GM12874 (cell line): Measurements from ENCODE around the gene CACNA1C.

Source experiments
- TF ChIP-seq, protein P1 (sequence below): IDR thresholded peaks from 2 replicates; pipeline ENCODE4 v1.5.1; 2011; ENCODE audit warnings: low read depth, mild to moderate bottlenecking, control low read depth, low read length, moderate library complexity; ENCODE audit not compliant: insufficient read depth

CACNA1C gene

DNA sequence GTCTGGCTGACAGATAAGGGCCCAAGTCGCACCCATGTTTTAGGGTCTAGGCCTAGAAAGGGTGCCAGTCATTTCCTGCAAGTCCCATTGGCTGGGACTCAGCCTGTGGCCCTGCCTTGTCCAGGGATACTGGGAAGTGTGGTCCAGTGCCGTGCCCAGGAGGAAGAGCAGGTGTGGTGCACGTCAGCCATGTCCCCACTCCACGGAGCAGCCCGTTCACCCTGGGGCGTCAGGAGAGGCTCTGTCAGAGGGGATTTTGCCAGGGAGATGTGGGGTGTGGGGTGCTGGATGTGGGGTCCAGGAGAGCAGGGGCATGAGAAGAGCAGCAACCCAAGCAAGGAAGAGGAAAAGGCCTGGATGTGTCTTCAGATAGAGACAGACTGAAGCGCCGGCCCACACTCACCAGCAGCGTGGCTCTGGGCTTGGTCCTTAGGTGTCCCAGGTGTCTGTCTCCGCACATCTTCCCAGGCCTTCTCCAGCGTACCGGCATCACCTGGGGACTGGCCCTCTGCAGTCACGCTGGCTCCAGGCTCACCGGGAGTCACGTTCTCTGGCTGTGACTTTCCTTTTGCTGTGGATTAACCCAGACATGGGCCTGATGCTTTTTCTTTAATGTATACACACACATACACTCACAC lies 138.2 kb downstream of the CACNA1C start:
- TF ChIP-seq, protein P1, sequence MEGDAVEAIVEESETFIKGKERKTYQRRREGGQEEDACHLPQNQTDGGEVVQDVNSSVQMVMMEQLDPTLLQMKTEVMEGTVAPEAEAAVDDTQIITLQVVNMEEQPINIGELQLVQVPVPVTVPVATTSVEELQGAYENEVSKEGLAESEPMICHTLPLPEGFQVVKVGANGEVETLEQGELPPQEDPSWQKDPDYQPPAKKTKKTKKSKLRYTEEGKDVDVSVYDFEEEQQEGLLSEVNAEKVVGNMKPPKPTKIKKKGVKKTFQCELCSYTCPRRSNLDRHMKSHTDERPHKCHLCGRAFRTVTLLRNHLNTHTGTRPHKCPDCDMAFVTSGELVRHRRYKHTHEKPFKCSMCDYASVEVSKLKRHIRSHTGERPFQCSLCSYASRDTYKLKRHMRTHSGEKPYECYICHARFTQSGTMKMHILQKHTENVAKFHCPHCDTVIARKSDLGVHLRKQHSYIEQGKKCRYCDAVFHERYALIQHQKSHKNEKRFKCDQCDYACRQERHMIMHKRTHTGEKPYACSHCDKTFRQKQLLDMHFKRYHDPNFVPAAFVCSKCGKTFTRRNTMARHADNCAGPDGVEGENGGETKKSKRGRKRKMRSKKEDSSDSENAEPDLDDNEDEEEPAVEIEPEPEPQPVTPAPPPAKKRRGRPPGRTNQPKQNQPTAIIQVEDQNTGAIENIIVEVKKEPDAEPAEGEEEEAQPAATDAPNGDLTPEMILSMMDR: no peak

DNA sequence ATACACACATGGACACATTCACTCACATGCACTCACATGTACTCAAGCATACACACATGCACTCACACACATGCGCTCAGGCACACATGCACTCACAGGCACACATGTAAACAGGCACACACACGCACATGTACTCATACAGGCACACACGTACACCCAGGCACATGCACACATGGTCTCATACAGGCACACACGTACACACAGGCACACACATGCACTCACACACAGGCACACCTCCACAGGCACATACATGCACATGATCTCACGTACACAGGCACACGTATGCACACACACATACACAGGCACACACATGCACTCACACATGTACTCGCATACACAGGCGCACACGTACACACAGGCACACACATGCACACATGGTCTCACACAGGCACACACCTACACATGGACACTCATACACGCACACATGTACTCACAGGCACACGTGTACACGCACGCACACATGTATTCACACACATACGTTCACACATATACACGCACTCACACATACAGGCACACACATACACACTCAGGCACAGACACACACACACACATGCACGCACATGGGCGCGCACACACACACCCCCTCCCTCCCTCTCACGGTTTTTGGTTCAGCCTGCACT lies 138.9 kb downstream of the CACNA1C start:
- TF ChIP-seq, protein P1: no peak

DNA sequence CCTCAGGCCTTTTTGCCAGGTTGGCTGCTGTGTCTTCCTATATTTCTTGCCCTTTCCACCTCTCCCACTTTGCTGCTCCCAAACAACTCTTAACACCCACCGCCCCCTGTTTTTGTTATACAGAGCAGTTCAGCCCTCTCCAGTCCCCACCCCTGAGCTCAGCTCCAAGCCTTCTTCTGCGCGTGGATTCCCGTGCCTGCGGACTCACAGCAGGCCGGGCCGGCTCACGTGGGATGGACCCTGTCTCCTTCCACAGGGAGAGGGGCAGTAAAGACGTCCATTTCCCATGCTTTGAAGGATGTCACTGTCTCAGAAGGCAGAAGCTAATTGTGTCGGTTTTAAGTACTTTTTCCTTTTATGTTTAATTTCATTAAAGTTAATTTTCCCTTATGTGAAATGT lies 139.4 kb downstream of the CACNA1C start:
- TF ChIP-seq, protein P1: no peak

DNA sequence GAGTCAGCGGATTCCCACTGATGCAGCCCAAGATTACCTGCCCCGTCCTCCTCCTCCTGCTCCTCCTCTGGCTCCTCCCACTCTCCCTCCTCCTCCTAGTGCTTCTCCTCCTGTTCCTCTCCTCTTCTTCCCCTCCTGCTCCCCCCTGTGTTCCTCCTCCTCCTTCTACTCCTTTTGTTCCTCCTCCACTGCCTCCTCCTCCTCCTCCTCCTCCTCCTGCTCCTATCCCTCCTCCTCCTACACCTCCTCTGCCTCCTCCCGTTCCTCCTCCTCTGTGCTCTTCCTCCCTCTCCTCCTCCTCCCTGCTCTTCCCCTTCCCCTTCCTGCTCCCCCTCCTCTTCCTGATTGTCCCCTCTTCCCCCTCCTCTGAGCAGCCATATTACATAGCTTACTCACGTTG lies 141.3 kb downstream of the CACNA1C start:
- TF ChIP-seq, protein P1: no peak

DNA sequence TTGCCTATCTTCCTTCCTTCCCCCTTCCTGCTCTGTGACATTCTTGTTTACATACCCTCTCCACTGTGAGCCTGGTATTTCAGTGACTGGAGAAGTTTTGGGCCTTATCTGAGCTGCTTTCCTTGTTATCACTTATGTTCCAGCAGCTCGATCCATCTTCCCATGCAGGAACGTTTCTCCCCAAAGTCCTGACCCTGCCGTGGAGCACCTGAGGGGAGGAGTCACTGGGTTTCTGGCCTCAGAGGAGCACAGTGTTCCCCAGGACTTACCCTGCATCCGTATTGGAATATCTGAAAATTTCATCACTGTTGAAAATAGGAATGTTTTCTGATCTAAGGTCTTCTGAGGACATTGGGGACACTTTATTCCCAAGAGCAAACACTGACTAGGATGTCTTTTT lies 141.8 kb downstream of the CACNA1C start:
- TF ChIP-seq, protein P1: no peak

DNA sequence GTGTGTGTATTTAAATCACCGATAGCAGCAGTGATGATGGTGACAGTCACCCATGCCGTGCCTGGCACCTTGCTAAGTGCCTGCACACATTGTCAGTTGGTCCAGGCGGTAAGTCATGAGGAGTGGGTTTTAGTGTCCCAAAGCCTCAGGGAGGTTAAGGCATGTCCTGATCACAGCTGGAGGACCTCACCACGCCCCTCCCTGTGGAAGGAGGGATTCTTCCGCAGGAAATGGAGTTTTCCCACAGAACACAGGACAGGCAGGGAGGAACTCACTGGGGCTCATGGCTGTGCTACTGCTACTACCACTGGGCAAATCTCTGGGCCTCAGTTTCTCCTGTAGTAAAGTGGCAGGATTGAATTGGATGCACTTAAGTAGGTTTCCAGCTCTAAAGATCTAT lies 142.3 kb downstream of the CACNA1C start:
- TF ChIP-seq, protein P1: no peak

DNA sequence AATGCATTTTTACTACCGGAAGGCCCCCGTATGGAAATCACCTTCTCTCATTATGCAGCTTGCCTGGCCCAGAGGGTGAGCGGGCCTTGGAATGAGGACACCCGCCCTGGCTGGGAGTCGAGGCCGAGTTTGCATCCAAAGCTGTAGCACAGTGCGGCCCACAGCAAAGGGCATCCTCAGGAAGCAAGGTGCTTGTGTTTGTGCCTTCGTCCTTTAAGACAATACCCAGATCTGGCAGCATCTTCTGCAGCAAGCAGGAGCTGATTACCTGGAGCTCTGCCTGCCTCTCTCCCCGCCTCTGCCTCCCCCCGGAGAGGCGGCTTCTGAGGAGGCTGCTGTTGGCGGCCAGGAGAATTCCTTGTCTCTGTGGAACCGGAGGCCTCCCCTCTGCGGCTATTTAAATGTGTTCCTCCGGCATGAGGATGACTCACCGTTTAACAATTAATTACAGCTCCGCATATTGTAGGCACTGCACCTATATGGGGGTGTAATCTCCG lies 145.3 kb downstream of the CACNA1C start:
- TF ChIP-seq, protein P1: no peak
